Keratinocyte (primary cell): ENCODE measurements around the gene XAB2.

Experiments used
- EZH2 ChIP-seq: IDR thresholded peaks from one replicate; pipeline ENCODE4 v1.6.1; 2012; ENCODE audit warnings: inconsistent platforms, mild to moderate bottlenecking, low read length, moderate library complexity
- TF ChIP-seq, protein P1 (sequence below), 3 experiments: IDR thresholded peaks in 1 of 3; conservative IDR thresholded peaks in 1 of 3; optimal IDR thresholded peaks in 1 of 3; 2 replicates in 2 of 3; 3 replicates in 1 of 3; pipeline versions ENCODE3 to v1.5.1; 2011; ENCODE audit warnings: low read length in 3 of 3, mild to moderate bottlenecking in 3 of 3, moderate library complexity in 2 of 3, control low read depth in 1 of 3, inconsistent platforms in 1 of 3; ENCODE audit not compliant: insufficient read depth in 2 of 3; ENCODE audit errors: extremely low read depth in 1 of 3

DNA sequence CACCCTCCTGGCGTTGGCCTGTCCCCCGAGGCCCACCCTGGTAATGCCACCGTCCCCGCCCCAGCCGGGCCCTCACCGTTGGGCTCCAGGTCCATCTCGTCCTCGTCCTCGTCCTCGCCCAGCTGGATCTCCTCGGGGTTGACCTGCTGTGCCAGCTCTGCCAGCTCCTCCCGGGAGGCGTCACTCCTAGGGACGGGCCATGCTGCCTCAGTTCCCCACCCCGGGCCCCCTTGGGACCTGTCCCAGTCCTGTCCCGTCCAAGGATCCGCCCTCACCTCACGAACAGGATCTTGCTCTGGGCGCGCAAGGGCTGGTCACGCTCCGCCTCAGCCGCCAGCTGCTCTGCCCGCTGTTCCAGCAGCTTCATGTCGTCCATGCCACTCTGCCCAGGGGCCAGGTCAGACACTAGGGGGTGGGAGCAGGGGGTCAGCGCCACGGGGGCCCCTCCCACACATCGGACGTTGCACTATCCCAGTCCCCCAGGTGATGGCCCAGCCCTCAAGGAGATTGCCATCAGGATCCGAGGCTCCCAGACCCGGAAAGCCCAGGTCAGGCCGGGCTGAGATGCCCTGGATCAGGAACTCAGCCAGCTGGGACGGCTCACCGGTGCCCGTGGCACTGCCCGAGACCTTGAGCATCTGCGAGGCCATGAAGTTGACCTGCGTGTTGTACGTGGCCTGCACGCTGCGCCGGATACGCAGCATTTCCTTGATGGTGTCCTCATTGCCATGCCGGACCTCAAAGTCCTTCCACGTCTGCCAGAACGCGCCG, 9.5 kb downstream of the XAB2 start:
- TF ChIP-seq, protein P1, sequence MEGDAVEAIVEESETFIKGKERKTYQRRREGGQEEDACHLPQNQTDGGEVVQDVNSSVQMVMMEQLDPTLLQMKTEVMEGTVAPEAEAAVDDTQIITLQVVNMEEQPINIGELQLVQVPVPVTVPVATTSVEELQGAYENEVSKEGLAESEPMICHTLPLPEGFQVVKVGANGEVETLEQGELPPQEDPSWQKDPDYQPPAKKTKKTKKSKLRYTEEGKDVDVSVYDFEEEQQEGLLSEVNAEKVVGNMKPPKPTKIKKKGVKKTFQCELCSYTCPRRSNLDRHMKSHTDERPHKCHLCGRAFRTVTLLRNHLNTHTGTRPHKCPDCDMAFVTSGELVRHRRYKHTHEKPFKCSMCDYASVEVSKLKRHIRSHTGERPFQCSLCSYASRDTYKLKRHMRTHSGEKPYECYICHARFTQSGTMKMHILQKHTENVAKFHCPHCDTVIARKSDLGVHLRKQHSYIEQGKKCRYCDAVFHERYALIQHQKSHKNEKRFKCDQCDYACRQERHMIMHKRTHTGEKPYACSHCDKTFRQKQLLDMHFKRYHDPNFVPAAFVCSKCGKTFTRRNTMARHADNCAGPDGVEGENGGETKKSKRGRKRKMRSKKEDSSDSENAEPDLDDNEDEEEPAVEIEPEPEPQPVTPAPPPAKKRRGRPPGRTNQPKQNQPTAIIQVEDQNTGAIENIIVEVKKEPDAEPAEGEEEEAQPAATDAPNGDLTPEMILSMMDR (optimal IDR thresholded peaks at IDR 0.05 in 1 of 3, IDR thresholded peaks at IDR 0.05 in 1 of 3, conservative IDR thresholded peaks at IDR 0.05 in 1 of 3; ENCODE audit: extremely low read depth in 1 of 3, insufficient read depth in 2 of 3, low read length in 3 of 3), result no peak
- no peak for TF ChIP-seq EZH2
